IgD-negative memory B cell (primary cell): Measurements from ENCODE around the gene PHACTR1. TPM values are rescaled to one million over a fixed set of nuclear protein-coding genes. Genes with fewer than 3 reads are reported as not detected.

Experiments used
- H3K27ac Mint-ChIP-seq, 3 donors: one replicate each; pipeline ENCODE4 v1.8.0; 2020 to 2022; ENCODE audit warnings: mild to moderate bottlenecking in 3 of 3, mixed read lengths in 3 of 3, moderate library complexity in 1 of 3
- H3K27me3 Mint-ChIP-seq: one replicate; pipeline ENCODE4 v1.8.0; 2021; ENCODE audit warnings: mixed read lengths
- H3K36me3 Mint-ChIP-seq: one replicate; pipeline ENCODE4 v1.8.0; 2020; ENCODE audit warnings: mild to moderate bottlenecking, mixed read lengths
- H3K4me1 Mint-ChIP-seq, 3 donors: one replicate each; pipeline ENCODE4 v1.8.0; 2020 to 2022; ENCODE audit warnings: mixed read lengths in 3 of 3, mild to moderate bottlenecking in 1 of 3
- H3K4me3 Mint-ChIP-seq, 4 donors: one replicate each; pipeline ENCODE4 v1.8.0; 2020 to 2022; ENCODE audit warnings: mild to moderate bottlenecking in 4 of 4, mixed read lengths in 4 of 4, moderate library complexity in 3 of 4
- H3K9me3 Mint-ChIP-seq, 3 donors: one replicate each; pipeline ENCODE4 v1.8.0; 2020 to 2021; ENCODE audit warnings: mixed read lengths in 3 of 3, mild to moderate bottlenecking in 1 of 3
- polyA plus RNA-seq: library from polyadenylated mRNA; unstranded; fragments of 300-500 nt; fragmentation: Illumina TruSeq; gene quantifications from one replicate; pipeline ENCODE4 v1.2.3, GENCODE V29; 2021

Gene PHACTR1
- polyA plus RNA-seq, 1 donor from 2014 or later, result 12.8 TPM

DNA sequence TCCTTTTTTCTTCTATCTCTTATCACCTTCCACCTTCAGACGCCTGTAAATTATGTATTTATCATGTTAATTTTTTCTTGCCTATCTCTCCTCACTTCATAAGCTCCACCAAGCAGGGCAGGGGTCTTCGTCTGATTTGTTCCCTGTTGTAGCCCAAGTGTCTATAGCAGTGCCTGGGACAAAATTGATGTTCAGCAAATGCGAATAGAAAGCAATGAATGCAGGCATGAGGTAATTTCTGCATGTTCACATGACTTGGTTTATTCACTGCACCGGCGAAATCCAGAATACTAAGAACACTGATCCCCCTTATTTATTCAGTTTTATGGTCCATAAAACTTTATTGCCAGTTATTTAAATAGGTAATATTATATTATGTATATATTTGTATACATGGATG, 449.7 kb downstream of the PHACTR1 start:
- H3K36me3 Mint-ChIP-seq, result no peaks in the 10 kb centered on the region
- H3K9me3 Mint-ChIP-seq, result no peaks in the 10 kb centered on the region
- peaks cover 29% of the 10 kb centered on the region for H3K27me3 Mint-ChIP-seq
- no peak overlapping the region for H3K27ac Mint-ChIP-seq
- peaks cover 0 to 2% (median 2%) of the 10 kb centered on the region in 3 donors for H3K4me1 Mint-ChIP-seq
- H3K4me3 Mint-ChIP-seq, result peak overlapping the region in 1 of 4 donors; percentile 2

DNA sequence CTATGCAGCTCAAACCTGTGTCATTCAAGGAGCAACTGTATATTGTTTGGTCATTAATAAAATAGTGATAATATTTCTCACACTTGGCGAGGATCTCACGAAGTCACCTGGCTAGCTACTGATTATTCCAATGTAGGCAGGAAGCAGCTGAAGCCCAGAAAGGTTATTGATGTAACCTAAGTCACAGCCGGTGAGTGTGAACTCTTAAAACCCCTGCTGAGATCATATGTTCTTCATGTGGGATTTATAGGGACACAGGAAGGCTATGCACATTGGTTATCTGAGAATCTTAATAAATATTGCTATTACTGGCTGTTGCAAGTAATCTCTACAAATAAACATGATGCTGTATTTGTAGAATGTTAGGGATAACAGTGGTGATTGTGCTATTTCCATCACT, 450.3 kb downstream of the PHACTR1 start:
- H3K9me3 Mint-ChIP-seq, result no peaks in the 10 kb centered on the region
- no peaks in the 10 kb centered on the region for H3K36me3 Mint-ChIP-seq
- no peak overlapping the region for H3K27ac Mint-ChIP-seq
- no peak overlapping the region for H3K4me3 Mint-ChIP-seq
- H3K27me3 Mint-ChIP-seq, result peaks cover 26% of the 10 kb centered on the region
- H3K4me1 Mint-ChIP-seq, result peaks cover 0 to 2% (median 2%) of the 10 kb centered on the region in 3 donors

DNA sequence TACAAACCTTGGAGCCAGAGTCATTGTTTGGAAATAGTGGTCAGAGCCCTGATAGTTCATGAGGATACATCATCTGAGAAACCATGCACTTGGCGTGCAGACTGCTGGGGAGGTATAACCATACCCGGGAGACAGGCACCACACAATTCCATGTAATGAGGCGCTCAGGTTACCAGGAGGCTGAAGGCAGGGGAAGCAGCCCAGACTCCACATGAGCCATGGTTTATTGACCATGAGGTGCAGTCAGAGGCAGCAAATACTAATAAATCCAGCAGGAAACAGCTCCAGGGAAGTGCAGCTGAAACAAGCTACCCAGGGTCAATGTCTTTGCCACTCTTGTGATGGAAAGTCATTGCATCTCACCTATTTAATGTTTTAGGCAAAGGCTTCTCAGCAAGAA, 455.7 kb downstream of the PHACTR1 start:
- Mint-ChIP-seq H3K4me1 (no peaks in the 10 kb centered on the region), H3K27ac (no peak overlapping the region), H3K27me3 (peaks cover 35% of the 10 kb centered on the region), H3K36me3 (no peaks in the 10 kb centered on the region), H3K9me3 (no peaks in the 10 kb centered on the region), H3K4me3 (no peak overlapping the region)

DNA sequence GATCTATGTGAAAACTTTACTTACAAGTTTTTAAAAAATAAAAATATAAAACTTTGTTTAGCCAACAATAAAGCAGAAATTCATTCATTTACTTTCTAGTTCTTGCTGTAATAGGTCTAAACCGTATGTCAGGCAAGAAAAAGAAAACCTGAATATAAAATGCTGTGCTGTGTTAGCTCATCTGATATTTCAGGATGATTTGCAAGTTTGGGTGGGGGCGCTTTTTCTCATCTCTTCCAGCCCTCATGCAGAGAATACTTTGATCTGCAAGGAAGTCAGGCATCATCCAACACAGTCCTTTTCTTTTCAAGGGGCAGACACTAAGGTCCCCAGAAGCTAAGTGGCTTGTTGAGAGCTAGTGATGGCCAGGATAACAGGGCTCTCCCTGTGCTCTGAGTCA, 458.5 kb downstream of the PHACTR1 start:
- peaks cover 0 to 3% (median 0%) of the 10 kb centered on the region in 3 donors for H3K4me1 Mint-ChIP-seq
- no peak overlapping the region for H3K27ac Mint-ChIP-seq
- H3K9me3 Mint-ChIP-seq, result no peaks in the 10 kb centered on the region
- no peak overlapping the region for H3K4me3 Mint-ChIP-seq
- H3K27me3 Mint-ChIP-seq, result peaks cover 22% of the 10 kb centered on the region
- no peaks in the 10 kb centered on the region for H3K36me3 Mint-ChIP-seq

DNA sequence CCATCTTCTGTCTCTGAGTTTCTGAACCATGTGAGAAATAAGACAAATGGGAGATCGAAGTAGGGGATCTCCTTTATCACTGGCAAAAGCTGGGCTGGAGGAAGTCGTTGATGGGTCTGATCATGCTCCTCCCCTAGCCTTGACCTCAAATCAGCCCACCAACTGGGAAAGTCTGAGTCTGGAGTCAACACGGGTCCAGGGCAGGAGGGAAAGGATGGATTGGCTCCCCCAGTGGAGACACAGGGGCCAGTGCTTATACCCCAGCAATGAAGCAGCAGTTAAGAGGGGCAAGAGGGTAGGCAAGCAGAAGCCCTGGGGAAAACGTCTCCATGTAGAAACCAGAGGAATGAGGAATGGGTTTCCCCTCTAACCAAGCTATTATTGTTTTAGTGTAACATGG, 459.2 kb downstream of the PHACTR1 start:
- H3K4me1 Mint-ChIP-seq, result peaks cover 0 to 3% (median 0%) of the 10 kb centered on the region in 3 donors
- no peak overlapping the region for H3K4me3 Mint-ChIP-seq
- H3K27me3 Mint-ChIP-seq, result peaks cover 18% of the 10 kb centered on the region
- no peaks in the 10 kb centered on the region for H3K9me3 Mint-ChIP-seq
- H3K36me3 Mint-ChIP-seq, result no peaks in the 10 kb centered on the region
- no peak overlapping the region for H3K27ac Mint-ChIP-seq

DNA sequence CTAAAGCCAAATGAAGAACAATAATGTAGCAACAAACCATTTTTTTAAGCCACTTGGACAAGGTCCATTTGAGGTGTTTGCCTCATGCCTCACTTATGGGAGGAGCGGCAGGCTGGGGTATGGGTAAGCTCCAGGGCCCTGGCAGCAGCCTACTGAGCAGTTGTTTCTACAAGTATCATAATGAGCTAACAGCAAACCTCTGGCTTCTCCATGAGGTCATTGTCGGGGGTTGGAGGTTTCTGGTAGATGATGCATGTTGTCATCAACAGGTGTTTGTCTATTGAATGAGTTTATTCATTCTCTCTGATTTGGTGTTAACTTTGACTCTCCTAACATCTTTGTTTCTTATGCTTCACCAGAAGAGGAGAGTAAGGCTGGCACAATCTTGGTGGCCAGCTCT, 461.1 kb downstream of the PHACTR1 start:
- no peak overlapping the region for H3K27ac Mint-ChIP-seq
- H3K4me3 Mint-ChIP-seq, result no peak overlapping the region

DNA sequence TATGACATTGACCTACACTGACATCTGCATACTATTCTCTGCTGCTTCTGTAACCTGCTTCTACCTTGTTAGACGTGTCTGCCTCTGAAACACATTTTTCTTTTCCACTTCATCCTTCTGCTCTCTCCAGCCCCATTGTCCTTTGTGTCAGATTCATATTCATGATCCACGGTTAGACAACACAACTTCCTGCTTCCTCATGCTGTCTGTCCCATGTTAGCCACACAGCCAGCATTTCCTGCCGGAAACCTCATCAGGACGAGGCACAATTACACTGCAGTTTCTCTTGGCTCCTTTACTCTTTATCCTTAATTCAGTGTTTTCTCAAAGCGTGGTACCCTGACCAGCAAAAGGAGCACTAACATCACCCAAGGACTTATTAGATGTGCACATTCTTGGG, 461.5 kb downstream of the PHACTR1 start:
- Mint-ChIP-seq H3K4me1 (peaks cover 0 to 3% (median 0%) of the 10 kb centered on the region in 3 donors), H3K27me3 (peaks cover 18% of the 10 kb centered on the region), H3K36me3 (no peaks in the 10 kb centered on the region), H3K27ac (no peak overlapping the region), H3K9me3 (no peaks in the 10 kb centered on the region), H3K4me3 (no peak overlapping the region)

More for the DNA sequence above, 461.1 kb downstream of the PHACTR1 start:
- Mint-ChIP-seq H3K9me3 (no peaks in the 10 kb centered on the region), H3K4me1 (peaks cover 0 to 3% (median 0%) of the 10 kb centered on the region in 3 donors), H3K27me3 (peaks cover 19% of the 10 kb centered on the region), H3K36me3 (no peaks in the 10 kb centered on the region)

DNA sequence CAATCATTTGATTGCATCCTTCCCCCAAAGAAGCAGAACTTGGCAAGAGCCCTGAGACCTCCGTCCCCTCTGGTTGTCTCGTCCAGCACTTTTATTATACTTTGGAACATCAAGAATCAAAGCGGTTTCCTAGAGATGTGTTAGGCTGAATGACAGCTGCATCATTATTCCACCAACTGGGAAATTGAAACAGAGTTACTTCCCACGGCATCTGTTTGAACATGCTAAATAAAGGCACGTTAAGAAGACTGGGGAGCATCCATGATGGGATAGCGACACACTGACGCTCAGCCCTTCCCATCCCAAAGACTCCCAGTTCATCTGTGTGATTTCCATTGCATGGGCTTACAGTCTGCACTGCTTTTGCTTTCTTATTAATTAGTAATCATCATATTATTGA, 464.0 kb downstream of the PHACTR1 start:
- no peak overlapping the region for H3K27ac Mint-ChIP-seq
- H3K36me3 Mint-ChIP-seq, result no peaks in the 10 kb centered on the region
- H3K9me3 Mint-ChIP-seq, result no peaks in the 10 kb centered on the region
- peaks cover 0 to 3% (median 0%) of the 10 kb centered on the region in 3 donors for H3K4me1 Mint-ChIP-seq
- no peak overlapping the region for H3K4me3 Mint-ChIP-seq
- H3K27me3 Mint-ChIP-seq, result peaks cover 12% of the 10 kb centered on the region

DNA sequence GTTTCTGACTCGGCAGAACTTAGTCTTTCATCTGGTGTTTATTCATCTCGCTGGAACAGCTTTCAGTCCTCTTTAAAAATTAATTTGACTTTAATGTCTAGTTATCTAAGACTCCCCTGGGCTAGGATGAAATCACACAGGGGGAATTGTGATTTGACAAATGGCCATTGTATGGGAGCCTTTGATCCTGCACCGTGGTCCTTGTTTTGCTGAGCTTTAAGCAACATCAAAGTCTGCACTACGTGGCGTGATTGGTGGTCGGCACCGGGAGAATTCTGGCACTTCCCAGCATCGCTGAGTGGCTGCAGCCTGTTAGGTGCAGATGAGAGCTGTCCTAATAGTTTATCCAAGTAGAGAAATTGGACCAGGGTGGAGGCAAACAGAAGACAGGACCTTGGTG, 464.8 kb downstream of the PHACTR1 start:
- Mint-ChIP-seq H3K27me3 (peaks cover 8% of the 10 kb centered on the region), H3K4me1 (peaks cover 0 to 3% (median 0%) of the 10 kb centered on the region in 3 donors), H3K36me3 (no peaks in the 10 kb centered on the region), H3K9me3 (no peaks in the 10 kb centered on the region), H3K4me3 (peak overlapping the region in 1 of 4 donors; percentile 36), H3K27ac (no peak overlapping the region)

DNA sequence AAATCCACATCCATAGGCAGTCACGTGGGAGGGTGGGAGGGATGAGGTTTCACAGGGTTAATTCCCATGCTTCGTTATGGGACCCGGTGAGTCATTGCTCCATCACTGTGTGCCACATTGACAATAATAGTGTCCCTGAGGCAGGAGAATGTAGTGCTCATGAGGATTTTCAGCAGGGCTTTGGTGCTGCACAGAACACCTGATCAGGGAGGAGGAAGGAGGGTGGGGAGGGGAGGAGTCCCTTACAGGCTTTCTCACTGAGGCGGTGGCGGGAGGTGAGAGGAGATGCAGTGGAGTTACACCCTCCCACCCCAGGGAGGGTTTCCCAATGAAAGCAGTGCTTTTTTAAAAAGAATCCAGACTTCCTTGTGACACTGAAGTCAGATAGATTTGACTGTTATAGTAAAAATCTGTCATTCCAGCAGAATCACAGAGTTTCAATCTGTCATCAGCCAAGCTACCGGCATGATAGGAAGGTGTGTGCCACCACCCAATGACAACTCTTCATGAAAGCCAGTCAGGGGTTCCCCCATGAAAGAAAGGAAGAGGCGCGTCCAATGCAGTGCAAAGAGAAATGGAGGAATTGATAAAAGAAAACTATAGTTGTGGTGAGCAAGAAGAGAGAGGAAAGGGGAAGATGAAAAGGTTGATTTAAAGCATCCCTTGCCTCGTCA, 467.0 kb downstream of the PHACTR1 start:
- H3K27ac Mint-ChIP-seq, result no peak overlapping the region
- H3K27me3 Mint-ChIP-seq, result peaks cover 8% of the 10 kb centered on the region
- no peaks in the 10 kb centered on the region for H3K4me1 Mint-ChIP-seq
- no peak overlapping the region for H3K4me3 Mint-ChIP-seq
- H3K36me3 Mint-ChIP-seq, result no peaks in the 10 kb centered on the region
- H3K9me3 Mint-ChIP-seq, result no peaks in the 10 kb centered on the region

DNA sequence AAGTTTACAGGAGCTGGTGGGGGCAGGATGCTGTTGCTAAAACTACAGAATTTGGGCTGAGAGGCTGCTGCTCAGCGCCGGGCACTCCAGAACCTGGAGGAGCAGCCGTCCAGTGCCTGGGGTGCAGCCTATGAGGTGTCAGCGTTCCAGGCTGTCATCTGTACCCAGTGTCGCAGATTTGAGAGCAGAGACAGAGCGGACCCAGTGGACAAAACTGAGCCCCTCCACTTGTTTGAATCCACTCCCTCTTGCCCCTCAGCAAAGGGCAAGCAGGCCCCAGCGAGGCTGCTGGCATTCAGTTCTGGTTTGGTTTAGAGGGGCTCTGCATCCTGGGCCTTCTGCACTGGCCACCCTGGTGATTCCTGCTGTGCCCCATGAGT, 467.5 kb downstream of the PHACTR1 start:
- Mint-ChIP-seq H3K9me3 (no peaks in the 10 kb centered on the region), H3K4me3 (no peak overlapping the region), H3K4me1 (no peaks in the 10 kb centered on the region), H3K27me3 (peaks cover 10% of the 10 kb centered on the region), H3K27ac (no peak overlapping the region), H3K36me3 (no peaks in the 10 kb centered on the region)

DNA sequence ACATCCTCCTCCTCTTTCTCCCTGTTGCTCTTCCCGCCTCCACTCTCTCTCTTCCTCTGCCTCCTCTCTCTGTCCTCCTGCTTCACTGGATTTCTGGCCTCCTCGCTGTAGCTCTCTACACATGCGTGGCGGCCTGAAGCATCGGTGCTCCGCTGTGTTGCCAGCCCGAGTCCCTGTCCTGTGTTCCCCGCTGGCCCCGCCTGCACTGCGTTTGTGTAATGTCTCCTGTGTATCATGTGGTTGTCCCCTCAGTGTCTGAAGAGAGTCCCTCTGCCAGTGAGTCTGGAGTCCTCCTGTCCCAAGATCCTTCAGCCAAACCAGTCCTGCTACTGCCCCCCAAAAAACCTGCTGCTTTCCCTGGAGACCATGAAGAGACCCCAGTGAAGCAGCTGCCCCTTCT, 468.0 kb downstream of the PHACTR1 start:
- no peaks in the 10 kb centered on the region for H3K9me3 Mint-ChIP-seq
- H3K27me3 Mint-ChIP-seq, result peaks cover 10% of the 10 kb centered on the region

DNA sequence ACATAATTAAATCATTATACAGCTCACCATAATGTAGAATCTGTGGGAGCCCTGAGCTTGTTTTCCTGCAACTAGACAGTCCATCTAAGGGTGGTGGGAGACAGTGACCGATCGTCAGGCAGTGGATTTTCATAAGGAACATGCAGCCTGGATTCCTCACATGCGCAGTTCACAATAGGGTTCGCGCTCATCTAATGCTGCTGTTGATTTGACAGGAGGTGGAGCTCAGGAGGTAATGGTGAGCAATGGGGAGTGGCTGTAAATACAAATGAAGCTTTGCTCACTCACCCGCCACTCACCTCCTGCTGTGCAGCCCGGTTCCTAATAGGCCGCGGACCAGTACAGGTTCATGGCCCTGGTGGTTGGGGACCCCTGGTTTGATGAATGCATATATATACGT, 470.3 kb downstream of the PHACTR1 start:
- Mint-ChIP-seq H3K36me3 (no peaks in the 10 kb centered on the region), H3K9me3 (peaks cover 0 to 3% (median 0%) of the 10 kb centered on the region in 3 donors), H3K4me1 (no peaks in the 10 kb centered on the region), H3K27me3 (peaks cover 10% of the 10 kb centered on the region), H3K27ac (no peak overlapping the region), H3K4me3 (no peak overlapping the region)

More for the DNA sequence above, 468.0 kb downstream of the PHACTR1 start:
- Mint-ChIP-seq H3K27ac (no peak overlapping the region), H3K4me3 (no peak overlapping the region), H3K36me3 (no peaks in the 10 kb centered on the region), H3K4me1 (no peaks in the 10 kb centered on the region)

DNA sequence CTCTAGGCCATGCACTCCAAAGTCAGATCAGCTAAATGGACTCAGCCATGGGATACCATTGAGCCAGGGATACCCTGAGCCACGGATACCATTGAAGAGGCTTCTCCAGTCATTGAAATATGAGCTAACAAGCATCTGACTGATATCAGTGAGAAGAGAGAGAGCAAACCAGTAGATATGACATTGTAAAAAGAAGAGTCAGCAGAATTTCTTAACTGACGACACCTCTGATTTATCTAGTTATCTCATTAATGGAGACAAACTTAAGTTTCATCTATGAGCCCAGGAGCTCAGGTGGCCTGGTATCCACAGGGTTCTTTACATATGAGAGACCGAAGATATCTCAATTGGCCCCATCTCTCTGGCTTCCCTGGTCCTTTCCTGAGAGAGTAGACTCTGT, 471.1 kb downstream of the PHACTR1 start:
- Mint-ChIP-seq H3K4me3 (no peak overlapping the region), H3K27ac (no peak overlapping the region), H3K36me3 (no peaks in the 10 kb centered on the region), H3K27me3 (peaks cover 5% of the 10 kb centered on the region), H3K4me1 (no peaks in the 10 kb centered on the region), H3K9me3 (peaks cover 0 to 3% (median 0%) of the 10 kb centered on the region in 3 donors)

DNA sequence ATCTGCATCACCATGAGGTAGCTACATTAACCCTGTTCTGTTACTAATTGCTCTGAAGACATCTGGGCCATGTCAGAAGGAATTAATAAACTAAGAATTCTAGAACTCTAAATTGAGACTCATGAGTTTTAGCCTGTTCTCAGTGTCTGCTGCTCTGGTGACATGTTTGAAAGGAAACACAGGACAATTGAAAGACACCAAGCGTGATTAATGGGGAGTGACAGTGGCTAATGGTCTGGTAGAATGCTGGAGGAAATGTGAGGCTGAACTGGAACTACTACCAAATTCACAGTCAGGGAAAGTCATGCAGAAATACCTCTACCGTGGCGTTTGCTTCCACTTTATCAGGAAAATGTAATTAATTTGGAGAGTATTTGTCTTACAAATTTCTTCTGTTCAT, 471.7 kb downstream of the PHACTR1 start:
- Mint-ChIP-seq H3K36me3 (no peaks in the 10 kb centered on the region), H3K4me3 (no peak overlapping the region), H3K9me3 (peaks cover 0 to 3% (median 0%) of the 10 kb centered on the region in 3 donors), H3K27me3 (peaks cover 5% of the 10 kb centered on the region), H3K4me1 (no peaks in the 10 kb centered on the region), H3K27ac (no peak overlapping the region)

DNA sequence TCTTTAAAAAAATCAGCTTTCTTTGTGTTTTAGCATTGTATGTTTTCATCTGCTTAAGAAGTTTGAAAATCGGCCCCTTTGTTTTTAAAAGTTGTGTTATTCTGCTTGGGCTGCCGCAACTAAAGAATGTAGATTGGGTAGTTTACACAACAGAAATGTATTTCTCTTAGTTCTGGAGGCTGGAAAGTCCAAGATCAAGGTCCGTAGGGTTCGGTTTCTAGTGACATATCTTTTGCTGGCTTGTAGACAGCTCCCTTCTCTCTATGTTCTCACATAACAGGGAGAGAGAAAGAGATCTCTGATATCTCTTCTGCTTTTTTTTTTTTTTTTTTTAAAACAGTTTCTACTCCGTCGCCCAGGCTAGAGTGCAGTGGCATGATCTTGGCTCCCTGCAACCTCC, 473.1 kb downstream of the PHACTR1 start:
- Mint-ChIP-seq H3K9me3 (peaks cover 0 to 3% (median 0%) of the 10 kb centered on the region in 3 donors), H3K4me3 (no peak overlapping the region), H3K36me3 (no peaks in the 10 kb centered on the region), H3K4me1 (peaks cover 0 to under 1% (median 0%) of the 10 kb centered on the region in 3 donors), H3K27me3 (peaks cover 4% of the 10 kb centered on the region), H3K27ac (no peak overlapping the region)
